NCI-H1694 treated with DMSO at 0.1 percent for 48 hours (cell line): ENCODE measurements around the gene LACC1.

Experiments used
- DNase-seq: peaks from one replicate; lab custom pipeline; 2025; lab: John Stamatoyannopoulos, UW

The LACC1 gene

GRCh38 chr13:43879755-43880181, at the start of gene LACC1:
Gene LACC1 (plus strand): TSS chr13:43879904. CDS start chr13:43880986, 1,082 bp downstream.
- DNase-seq = no peak

GRCh38 chr13:43830497-43830881, 49.2 kb upstream of the LACC1 start:
- DNase-seq = no peak

GRCh38 chr13:43831088-43831487, 48.6 kb upstream of the LACC1 start:
- DNase-seq = no peak

- no peak for DNase-seq
Measured at GRCh38 chr13:43835701-43836100, 44.0 kb upstream of the LACC1 start.

- DNase-seq = no peak
Measured at GRCh38 chr13:43838909-43839308, 40.8 kb upstream of the LACC1 start.

- no peak for DNase-seq
Measured at GRCh38 chr13:43846496-43847158, 33.1 kb upstream of the LACC1 start.

- no peak for DNase-seq
Measured at GRCh38 chr13:43848001-43848649, 31.6 kb upstream of the LACC1 start.

GRCh38 chr13:43850873-43851272, 28.8 kb upstream of the LACC1 start:
- no peak for DNase-seq

- DNase-seq = no peak
Measured at GRCh38 chr13:43852923-43853404, 26.7 kb upstream of the LACC1 start.

GRCh38 chr13:43861863-43862262, 17.8 kb upstream of the LACC1 start:
- no peak for DNase-seq

GRCh38 chr13:43864921-43865320, 14.8 kb upstream of the LACC1 start:
- DNase-seq = no peak

- DNase-seq = no peak
Measured at GRCh38 chr13:43865892-43866291, 13.8 kb upstream of the LACC1 start.

- no peak for DNase-seq
Measured at GRCh38 chr13:43872181-43872580, 7.5 kb upstream of the LACC1 start.

GRCh38 chr13:43874504-43875092, 5.1 kb upstream of the LACC1 start:
- peak; percentile 45 for DNase-seq

- no peak for DNase-seq
Measured at GRCh38 chr13:43876366-43876765, 3.3 kb upstream of the LACC1 start.

- DNase-seq = no peak
Measured at GRCh38 chr13:43877326-43877725, 2.4 kb upstream of the LACC1 start.

- peak; percentile 63 for DNase-seq
Measured at GRCh38 chr13:43877766-43878165, 1.9 kb upstream of the LACC1 start.

GRCh38 chr13:43878892-43879754, 581 bp upstream of the LACC1 start, which contains the start of gene CCDC122:
Gene CCDC122 (minus strand): TSS chr13:43879740. CDS start chr13:43869376, 10,364 bp downstream.
- peak; percentile 9 for DNase-seq

GRCh38 chr13:43880214-43880855, 631 bp downstream of the LACC1 start:
- no peak for DNase-seq

- no peak for DNase-seq
Measured at GRCh38 chr13:43880926-43881325, 1.2 kb downstream of the LACC1 start.

- DNase-seq = no peak
Measured at GRCh38 chr13:43881580-43881979, 1.9 kb downstream of the LACC1 start.

GRCh38 chr13:43883631-43884030, 3.9 kb downstream of the LACC1 start:
- no peak for DNase-seq
